HuH-7.5 (cell line): ENCODE results near the gene POLE4.

Experiments
- DNase-seq: peaks from one replicate; pipeline ENCODE4 v3.0.0; 2011; ENCODE audit warnings: low spot score

Gene POLE4

DNA sequence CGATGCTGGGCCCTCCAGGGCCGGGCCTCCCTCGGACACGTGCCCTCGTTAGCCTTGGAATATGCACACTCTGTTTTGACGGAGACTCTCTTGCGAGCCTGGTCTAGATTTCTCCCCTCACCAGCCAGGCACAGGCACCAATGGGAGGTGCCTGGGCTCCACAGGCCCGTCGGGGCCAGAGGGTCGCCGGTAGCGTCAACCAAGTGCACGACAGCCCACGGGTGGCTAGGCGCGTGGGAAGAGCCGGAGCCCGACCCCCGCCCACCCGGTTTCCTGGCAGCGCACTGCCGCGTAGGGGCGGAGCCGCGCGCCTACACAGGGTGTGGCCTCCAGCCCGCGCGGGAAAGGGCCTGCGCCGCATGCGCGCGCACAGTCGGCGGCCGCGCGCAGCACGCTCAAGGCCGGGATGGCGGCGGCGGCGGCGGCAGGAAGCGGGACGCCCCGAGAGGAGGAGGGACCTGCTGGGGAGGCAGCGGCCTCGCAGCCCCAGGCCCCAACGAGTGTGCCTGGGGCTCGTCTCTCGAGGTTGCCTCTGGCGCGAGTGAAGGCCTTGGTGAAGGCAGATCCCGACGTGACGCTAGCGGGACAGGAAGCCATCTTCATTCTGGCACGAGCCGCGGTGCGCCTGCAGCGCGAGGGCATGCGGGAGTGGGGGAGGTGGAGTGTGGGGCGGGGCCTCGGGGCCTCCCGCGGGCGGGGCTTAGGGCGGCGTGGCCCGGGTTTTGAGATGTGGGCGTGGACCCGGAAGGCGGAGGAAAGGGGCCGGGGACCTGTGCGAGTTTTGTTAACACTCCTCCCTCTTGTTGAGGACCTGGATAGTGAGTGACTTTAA, at the start of gene POLE4:
TSS of gene POLE4 (plus strand) at position 370 of the 832 bp plus-strand sequence. CDS start at position 407, 37 bp downstream.
- DNase-seq = peak; percentile 49

GRCh38 chr2:74908748-74909444, 49.5 kb upstream of the POLE4 start:
- DNase-seq = no peak

- no peak for DNase-seq
Observed at GRCh38 chr2:74910245-74910644, 48.2 kb upstream of the POLE4 start.

DNA sequence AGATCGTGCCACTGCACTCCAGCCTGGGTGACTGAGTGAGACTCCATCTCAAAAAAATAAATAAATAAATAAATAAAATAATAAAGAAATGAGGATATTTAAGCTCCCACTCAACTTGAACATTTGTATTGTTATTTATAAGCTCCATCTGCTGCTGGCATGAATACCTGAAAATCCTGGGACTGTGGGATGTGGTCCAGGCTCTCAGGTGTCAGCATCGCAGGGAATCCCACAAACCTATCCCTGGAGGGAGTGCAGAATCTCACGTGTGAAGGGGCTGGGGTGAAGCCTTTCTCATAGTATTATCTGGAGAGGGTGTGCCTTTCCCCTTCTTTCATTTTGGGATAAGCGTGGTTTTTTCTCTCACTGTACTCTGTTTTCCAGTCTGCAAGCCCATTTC, 47.4 kb upstream of the POLE4 start:
- no peak for DNase-seq

DNA sequence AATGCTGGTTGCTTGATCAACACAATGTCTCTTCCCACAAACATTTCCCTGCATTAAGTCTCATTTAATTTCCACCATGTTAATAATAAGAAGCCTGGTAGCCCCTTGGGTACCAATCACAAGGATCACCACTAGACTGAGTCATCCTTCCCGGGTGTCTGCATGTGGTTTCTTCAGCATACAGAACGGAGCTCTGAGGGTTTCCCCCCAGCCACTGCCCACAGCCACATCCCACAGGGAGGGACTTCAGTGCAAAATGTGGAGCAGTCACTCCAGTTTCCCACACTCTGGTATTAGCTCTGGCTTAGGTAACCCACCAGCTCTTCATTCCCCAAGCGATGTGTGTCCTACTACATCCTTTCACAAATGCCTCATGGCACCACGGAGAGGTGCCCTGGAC, 42.7 kb upstream of the POLE4 start:
- no peak for DNase-seq

- DNase-seq = no peak
Observed at GRCh38 chr2:74916394-74916793, 42.0 kb upstream of the POLE4 start.

GRCh38 chr2:74917702-74918619, 40.5 kb upstream of the POLE4 start:
- no peak for DNase-seq

DNA sequence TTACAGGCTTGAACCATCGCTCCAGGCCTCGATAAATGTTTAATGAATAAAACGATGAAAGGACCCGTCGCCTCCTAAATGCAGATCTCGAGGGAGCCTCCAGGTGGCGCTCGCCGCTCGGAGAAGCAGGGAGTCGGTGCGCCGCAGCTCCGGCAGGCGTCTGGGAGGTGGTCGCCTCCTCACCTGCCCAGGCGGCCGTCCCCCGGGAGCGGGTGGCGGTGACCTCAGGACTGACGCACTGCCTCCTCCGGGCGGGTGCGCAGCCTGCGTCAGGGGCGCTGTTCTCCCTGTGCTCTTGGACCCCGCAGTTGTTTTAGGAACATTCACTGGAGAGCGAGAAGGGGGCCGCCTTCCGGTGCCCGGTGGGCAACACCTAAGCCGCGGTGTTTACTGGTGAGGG, 38.6 kb upstream of the POLE4 start:
- peak; percentile 34 for DNase-seq

GRCh38 chr2:74921236-74921736, 37.2 kb upstream of the POLE4 start:
- no peak for DNase-seq

DNA sequence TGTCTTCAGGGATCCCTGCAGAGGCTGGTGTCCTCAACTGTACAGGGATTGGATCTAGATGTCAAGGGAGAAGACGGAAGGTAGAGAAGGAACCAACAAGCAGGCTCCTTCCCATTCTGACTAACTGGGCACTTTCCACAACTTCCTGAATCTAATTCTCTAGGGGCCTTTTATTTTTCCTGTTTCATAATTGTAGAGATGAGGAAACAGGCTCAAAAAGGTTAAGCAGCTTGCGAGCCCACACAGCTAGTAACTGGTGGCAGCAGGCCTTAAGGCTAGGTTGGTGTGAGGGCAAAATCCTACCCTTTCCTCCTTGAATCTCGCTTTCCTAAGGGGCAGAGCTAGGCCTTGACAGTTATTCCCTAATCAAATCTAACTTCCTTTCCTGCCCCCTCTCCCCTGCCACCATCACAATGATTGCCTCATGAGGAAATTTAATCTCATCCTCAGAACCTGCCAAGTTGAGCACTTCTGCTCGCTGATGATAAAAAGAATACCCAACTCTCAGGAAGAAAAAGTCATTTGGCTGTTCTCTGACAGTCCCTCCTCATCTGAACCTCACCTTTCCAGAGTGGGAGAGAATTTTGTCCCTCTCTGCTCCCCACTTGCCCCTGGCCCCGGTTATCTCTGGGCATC, 35.7 kb upstream of the POLE4 start:
- DNase-seq = no peak

- no peak for DNase-seq
Observed at GRCh38 chr2:74924463-74925265, 33.8 kb upstream of the POLE4 start.

- DNase-seq = no peak
Observed at GRCh38 chr2:74925361-74925786, 33.1 kb upstream of the POLE4 start.

DNA sequence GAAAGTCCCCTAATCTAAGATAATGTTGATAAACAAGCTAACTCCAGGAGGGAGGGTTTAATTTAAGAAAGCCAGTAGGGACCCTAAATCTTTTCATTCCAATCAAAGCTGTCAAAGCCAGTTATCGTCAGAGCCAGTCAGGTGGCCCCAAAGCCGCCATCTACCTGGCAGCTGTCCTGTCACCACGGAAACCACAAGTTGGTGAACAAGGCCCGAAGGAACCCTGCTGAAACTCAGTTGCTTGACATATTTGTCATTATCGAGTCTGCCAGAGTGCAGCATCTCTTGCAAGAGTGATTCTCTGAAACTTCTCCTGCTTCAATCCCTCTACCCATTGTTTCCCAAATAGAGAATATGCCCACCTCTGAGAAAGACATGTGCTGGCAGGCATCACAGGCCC, 30.8 kb upstream of the POLE4 start:
- DNase-seq = no peak

DNA sequence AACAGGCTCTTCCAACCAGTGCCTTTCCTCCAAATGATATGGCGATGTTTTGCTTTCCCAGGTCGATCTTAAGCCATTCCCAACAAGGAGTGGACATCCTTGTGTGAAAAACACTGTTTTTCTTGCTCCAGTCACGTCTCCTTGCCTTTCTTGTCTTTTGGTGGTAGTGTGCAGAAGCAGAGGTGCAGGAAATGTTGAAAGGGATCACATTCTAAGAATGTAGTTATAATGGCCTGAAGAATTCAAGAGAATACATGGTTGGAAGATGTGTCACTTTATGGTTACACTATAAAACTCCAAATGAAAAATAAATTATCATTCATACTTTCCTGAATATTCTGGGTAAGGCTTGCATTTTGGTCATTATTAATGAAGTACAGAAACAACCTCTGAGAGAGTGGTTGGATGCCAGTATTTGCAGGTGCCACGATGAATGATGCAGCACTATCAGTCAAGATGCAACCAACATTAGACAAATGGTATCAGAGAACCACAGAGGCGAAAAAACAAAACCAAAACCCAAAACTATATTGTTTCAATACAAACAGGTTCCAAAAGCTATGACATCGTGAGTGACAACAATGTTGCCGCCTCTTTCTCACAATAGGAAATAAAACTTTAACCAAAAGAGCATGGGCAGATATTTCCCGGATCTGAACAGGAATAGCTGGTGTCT, 27.5 kb upstream of the POLE4 start:
- DNase-seq = no peak

DNA sequence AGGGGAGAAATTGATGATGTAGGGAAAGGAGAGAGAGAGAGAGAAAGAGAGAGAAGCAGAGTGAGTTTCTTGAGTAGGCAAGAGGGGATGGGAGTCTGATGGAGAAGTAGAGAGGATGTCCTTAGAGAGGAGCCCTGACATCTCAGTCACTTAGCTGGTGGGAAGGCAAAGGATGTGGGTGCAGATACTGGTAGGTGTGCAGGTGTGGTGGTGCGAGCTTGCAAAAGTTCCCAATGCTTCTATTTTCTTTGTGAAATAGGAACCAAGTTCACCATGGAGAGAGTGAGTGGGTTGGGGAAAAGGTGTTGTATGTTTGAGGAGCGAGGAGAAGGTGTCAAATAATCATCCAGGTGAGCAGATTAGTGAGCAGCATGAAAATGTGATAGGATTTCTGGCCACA, 26.5 kb upstream of the POLE4 start:
- no peak for DNase-seq

GRCh38 chr2:74935975-74936391, 22.5 kb upstream of the POLE4 start:
- DNase-seq = no peak

DNA sequence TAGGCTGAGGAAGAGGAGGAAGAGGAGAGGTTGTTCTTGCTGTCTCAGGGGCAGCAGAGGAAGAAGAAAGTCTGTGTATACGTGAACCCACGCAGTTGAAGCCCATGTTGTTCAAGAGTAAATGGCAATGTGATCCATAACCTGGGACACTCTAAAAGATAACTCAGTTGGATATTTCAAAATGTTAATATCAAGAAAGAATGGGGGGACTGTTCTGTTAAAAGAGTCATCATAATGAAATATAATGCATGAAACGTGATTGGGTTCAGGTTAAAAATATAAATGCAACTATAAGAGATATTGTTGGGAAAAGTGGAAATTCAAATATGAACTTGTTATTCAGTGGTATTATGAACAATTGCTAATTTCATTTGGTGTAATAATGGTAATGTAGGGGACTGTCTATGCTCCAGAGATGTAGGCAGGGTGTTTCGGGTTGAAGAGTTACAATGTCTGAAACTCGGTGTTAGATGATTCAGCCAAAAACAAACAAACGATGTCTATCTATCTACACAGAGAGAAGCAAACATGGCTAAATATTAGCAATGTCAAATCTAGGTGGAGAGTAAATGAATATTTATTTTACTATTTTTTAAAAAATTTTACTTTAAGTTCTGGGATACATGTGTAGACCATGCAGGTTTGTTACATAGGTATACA, 21.1 kb upstream of the POLE4 start:
- DNase-seq = no peak

GRCh38 chr2:74938264-74938663, 20.2 kb upstream of the POLE4 start:
- no peak for DNase-seq

DNA sequence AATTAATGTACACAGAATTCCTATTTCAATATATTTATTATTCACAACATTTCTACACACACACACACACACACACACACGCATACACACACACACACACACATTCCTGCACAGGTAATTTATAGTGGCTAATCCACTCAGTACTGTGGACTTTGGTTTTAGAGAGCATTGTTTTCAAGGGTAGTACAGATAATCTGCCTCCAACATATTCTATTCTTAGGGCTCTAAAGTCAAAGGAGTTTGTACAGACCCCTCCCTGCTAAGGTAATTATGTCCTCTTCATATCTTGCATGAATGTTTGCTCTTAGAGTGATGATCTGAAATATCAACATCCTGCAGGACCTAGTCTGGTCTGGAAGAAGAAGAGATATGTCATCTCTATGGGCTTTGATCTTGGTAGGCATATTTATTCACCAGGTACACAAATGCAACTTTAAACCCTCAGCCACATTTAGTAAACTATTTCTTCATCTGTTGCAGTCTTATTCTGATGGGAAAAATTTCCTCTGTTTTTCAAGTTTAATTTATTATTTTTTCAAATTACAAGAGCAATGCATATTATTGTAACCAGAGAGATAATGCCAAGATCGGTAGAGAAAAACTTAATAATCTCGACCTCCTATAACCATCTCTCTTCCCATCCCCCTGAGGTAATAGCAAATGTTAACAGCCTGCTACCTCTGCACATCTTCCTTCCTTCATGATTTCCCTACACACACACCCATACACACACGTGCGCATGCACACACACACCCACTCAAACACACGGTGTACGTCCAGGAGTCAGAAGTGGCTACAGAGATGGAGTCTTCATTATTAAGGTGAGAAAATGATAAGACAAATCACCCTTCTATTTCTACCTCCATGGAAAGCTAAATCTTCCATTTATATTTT, 18.3 kb upstream of the POLE4 start:
- DNase-seq = no peak
